Cortex of kidney (tissue), 1 donor: Measurements from ENCODE around the gene DNAAF3.

ENCODE experiments used
- DNase-seq: peaks from one replicate; lab custom pipeline; 2025; lab: John Stamatoyannopoulos, UW

DNAAF3 gene

GRCh38 chr19:55116232-55116858 lies 50.1 kb downstream of the DNAAF3 start:
- DNase-seq = no peak

- no peak for DNase-seq
These were observed 50.9 kb downstream of the DNAAF3 start for GRCh38 chr19:55115446-55116065.

DNA sequence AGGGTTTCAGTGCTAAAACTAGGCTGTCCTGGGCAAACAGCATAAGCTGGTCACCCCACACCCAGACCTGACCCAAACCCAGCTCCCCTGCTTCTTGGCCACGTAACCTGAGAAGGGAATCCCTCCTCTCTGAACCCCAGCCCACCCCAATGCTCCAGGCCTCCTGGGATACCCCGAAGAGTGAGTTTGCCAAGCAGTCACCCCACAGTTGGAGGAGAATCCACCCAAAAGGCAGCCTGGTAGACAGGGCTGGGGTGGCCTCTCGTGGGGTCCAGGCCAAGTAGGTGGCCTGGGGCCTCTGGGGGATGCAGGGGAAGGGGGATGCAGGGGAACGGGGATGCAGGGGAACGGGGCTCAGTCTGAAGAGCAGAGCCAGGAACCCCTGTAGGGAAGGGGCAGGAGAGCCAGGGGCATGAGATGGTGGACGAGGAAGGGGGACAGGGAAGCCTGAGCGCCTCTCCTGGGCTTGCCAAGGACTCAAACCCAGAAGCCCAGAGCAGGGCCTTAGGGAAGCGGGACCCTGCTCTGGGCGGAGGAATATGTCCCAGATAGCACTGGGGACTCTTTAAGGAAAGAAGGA lies 51.8 kb downstream of the DNAAF3 start:
- no peak for DNase-seq

- DNase-seq = no peak
These were observed 52.8 kb downstream of the DNAAF3 start for GRCh38 chr19:55113570-55114039.

DNA sequence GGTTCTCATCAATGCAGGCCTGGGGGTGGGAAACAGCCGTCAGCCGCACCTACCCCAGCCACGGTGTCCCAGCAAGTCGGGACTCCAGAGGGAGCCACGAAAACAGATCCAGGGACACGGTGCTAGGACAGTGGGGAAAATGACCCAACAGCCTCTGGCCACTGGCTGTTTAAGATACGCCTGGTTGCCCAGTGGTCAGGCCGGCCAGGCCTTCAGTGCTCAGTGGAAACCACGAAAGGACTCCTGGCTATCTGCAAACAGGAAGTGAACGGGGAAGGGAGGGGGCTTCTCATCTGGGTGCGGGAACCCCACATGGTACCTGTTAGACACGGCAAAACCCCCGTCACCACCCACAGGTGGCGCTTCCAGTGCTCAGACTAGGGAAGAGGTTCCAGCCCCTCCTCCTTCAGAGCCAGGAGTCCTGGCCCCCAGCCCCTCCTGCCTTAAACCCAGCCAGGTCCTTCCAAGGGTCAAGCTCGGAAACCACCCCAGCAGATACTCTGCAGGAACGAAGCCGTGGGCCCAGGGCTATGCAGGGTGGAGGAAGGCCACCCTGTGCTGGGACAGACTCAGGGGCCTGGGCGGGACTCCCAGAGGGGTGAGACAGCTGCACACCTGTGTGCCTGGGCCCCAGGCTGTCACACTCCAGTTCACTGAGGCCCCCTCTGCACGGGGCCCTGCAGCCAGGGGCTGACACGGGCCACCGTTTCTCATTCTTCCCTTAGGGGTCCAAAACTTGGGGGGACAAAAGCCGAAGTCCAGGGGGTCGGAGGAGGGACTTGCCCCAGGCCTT lies 53.4 kb downstream of the DNAAF3 start:
- no peak for DNase-seq

GRCh38 chr19:55112246-55112776 lies 54.1 kb downstream of the DNAAF3 start:
- DNase-seq = no peak

GRCh38 chr19:55111238-55111831 lies 55.1 kb downstream of the DNAAF3 start:
- no peak for DNase-seq

- DNase-seq = no peak
These were observed 56.7 kb downstream of the DNAAF3 start for GRCh38 chr19:55109527-55110291.
